GM18508 (cell line): Measurements from ENCODE around the gene RRP12.
"Not testable (repeated sequence)": the region's sequence is repeated elsewhere in the genome, so short reads cannot be mapped to it uniquely, and the experiment has no call there.

Source experiments
- ATAC-seq: cut with Tn5 transposase; IDR thresholded peaks from one replicate; pipeline ENCODE4 v1.9.1; 2021; ENCODE audit warnings: moderate number of reproducible peaks; ENCODE audit not compliant: insufficient read depth, unreplicated experiment

The RRP12 gene

GRCh38 chr10:97373456-97373855 lies 27.7 kb downstream of the RRP12 start:
- no peak for ATAC-seq

- ATAC-seq, result no peak
Measured at GRCh38 chr10:97372233-97372875, 28.8 kb downstream of the RRP12 start.

DNA sequence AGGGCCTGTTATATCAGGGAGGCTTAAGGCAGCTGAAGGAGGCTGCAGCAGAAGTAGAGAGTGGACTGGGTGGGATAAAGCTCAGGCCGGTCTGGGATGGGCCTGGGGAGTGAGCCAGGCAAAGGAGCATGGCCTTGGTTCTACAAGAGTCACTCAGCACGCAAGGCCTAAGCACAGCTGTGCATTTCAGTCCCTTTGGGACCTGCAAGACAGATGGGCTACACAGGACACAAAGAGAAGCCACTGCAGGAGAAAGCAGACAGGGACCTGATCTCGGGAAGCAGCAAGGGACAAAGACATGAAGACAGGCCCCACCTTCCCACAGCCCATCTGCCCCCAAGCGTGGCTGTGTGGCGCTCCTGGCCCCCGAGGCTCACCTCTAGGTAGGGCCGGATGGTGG lies 29.4 kb downstream of the RRP12 start:
- no peak for ATAC-seq

DNA sequence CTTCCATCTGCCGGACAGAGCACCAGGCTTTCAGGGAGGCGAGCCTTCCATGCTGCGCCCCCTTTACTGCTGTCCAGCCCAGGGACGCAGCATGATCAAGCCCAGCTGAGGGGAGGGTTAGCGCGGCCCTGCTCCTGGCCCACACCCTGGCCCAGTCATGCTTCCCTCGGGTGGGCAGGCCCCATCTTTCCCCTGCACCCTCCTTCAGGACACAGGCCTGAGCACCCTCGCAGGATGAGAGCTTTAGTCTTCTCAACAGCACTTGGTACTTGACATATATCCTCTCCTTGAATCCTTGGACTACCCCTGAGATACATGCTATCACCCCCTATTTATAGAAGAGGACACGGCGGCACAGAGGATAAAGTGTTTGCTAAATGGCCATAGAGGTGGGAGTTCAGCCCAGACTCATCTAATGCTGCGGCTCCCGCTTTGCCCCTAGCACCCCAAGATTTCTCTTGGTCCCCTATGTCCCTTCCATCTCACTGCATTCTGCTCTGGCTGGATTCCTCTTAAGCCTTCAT lies 34.0 kb downstream of the RRP12 start:
- ATAC-seq, result no peak

- no peak for ATAC-seq
Measured at GRCh38 chr10:97366572-97366971, 34.6 kb downstream of the RRP12 start.

- ATAC-seq, result no peak
Measured at GRCh38 chr10:97365761-97366351, 35.3 kb downstream of the RRP12 start.

GRCh38 chr10:97363071-97363470 lies 38.1 kb downstream of the RRP12 start:
- no peak for ATAC-seq

GRCh38 chr10:97362310-97363033 lies 38.7 kb downstream of the RRP12 start:
- no peak for ATAC-seq

DNA sequence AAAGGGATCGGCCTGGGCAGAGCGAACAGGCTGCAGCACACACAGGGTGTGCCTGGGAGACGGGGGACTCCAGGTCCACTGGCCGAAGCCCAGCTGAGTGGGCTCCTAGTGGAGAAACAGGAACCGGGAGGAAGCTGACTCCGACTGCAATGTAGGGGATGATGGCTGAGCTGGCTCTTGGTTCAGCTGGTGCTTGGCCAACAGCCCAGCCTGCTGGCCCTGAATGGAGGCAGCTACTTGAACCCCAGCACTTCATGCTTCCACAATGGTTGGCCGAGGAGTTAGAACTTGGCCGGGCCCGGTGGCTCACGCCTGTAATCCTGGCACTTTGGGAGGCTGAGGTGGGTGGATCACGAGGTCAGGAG lies 39.6 kb downstream of the RRP12 start:
- no peak for ATAC-seq

- no peak for ATAC-seq
Measured at GRCh38 chr10:97360705-97361536, 40.2 kb downstream of the RRP12 start.

DNA sequence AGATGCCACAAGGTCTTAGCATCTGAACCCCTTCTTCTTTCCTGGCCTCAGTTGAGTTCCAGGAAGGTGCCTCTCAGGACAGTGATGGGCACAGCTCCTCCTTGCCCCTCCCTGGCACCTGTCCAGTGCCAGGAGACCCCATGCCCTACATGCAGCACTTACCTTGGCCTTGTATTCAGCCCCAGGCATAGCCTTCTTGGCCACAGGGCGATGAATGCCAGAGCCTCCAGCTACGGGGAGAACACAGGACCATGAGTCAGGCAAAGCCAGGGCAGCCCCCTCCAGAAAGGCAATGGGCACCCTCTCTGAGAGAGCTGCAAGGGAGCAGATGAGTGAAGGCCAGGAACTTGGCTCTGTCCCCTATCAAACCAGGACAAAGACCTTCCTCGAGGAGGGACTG lies 42.4 kb downstream of the RRP12 start:
- ATAC-seq, result no peak

- no peak for ATAC-seq
Measured at GRCh38 chr10:97358349-97358748, 42.8 kb downstream of the RRP12 start.

- no peak for ATAC-seq
Measured at GRCh38 chr10:97356918-97357317, 44.2 kb downstream of the RRP12 start.

- no peak for ATAC-seq
Measured at GRCh38 chr10:97356318-97356914, 44.7 kb downstream of the RRP12 start.

- ATAC-seq, result no peak
Measured at GRCh38 chr10:97355571-97355975, 45.6 kb downstream of the RRP12 start.

DNA sequence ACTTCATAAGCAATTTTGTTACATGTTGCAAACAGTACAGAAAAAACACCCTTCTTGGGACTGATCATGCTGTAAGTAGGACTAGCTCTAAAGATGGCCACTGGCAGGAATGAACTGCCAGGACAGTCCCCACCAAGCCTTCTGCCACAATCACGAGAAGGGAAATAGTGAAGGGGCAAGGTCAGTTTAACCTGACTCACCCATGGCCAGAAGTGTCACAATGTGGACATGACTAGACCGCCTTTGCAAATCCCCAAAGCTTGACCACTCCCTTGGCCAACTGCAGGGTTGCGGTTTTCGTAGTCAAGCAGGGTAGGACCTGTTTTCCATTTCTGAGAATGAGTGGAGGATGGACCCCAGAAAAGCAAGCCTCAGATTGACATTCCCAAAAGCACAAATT lies 47.2 kb downstream of the RRP12 start:
- ATAC-seq, result no peak

DNA sequence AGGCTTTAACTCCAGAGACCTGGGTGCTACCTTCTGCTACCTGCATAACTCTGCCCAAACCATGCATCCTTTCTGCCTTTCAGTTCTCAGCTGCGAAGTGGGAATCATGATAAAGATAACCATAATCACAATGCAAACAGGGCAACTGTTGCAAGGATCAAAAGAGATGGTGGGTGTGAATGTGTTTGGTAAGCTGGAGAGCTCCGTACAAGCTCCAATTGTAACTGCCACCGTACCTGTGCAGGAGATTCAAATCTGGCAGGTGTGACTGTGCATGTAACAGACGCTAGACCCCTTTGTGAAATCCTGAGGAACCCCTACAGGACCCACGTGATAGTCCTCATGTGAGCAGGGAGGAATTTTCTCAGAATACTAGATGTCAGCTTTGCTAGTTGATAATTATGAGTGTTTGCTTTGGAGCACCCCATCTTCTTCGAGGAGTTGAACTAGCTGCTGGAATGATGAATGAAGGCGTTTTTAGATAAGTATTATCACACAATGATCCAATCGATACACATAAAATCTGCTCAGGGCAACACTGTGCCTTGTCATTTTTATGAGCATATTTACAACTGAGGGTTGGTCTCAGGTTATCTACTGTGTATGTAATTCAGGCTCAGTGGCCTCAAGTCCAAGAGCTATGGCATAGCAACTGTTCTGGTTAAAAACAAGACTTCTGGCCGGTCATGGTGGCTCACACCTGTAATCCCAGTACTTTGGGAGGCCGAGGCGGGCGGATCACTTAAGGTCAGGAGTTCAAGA lies 51.2 kb downstream of the RRP12 start:
- ATAC-seq, result no peak

- no peak for ATAC-seq
Measured at GRCh38 chr10:97347317-97347716, 53.8 kb downstream of the RRP12 start.

- ATAC-seq, result not testable (repeated sequence)
Measured at GRCh38 chr10:97343664-97344063, 57.5 kb downstream of the RRP12 start.

- no peak for ATAC-seq
Measured at GRCh38 chr10:97341416-97341815, 59.7 kb downstream of the RRP12 start.
